H9 (cell line): ENCODE results near the gene SNX15. TPM values are rescaled to one million over a fixed set of nuclear protein-coding genes. Genes with fewer than 3 reads are reported as not detected.

ENCODE experiments used
- DNase-seq: peaks from one replicate; pipeline ENCODE4 v3.0.0-alpha.2; 2017
- H2AFZ ChIP-seq: one replicate; pipeline ENCODE4 v1.6.1; 2013; ENCODE audit warnings: mild to moderate bottlenecking, low read length, control low read depth, moderate library complexity
- H2AK5ac ChIP-seq: 2 replicates; pipeline ENCODE4 v1.6.1; 2013; ENCODE audit warnings: low read length, control low read depth, mixed read lengths; ENCODE audit not compliant: insufficient read length
- H2BK120ac ChIP-seq: one replicate; pipeline ENCODE4 v1.6.1; 2013; ENCODE audit warnings: low read depth, mild to moderate bottlenecking, low read length, control low read depth, inconsistent platforms; ENCODE audit not compliant: poor library complexity, severe bottlenecking
- H2BK12ac ChIP-seq: 2 replicates; pipeline ENCODE4 v1.6.1; 2013; ENCODE audit warnings: low read length, control low read depth, mixed read lengths, low read depth; ENCODE audit not compliant: insufficient read length
- H2BK15ac ChIP-seq: 2 replicates; pipeline ENCODE4 v1.6.1; 2013; ENCODE audit warnings: low read depth, low read length, control low read depth
- H2BK20ac ChIP-seq: one replicate; pipeline ENCODE4 v1.6.1; 2013; ENCODE audit warnings: low read depth, mild to moderate bottlenecking, low read length, control low read depth, inconsistent platforms; ENCODE audit not compliant: poor library complexity, severe bottlenecking
- H2BK5ac ChIP-seq: 2 replicates; pipeline ENCODE4 v1.6.1; 2013; ENCODE audit warnings: low read length, control low read depth, mixed read lengths; ENCODE audit not compliant: insufficient read length
- H3K14ac ChIP-seq: 2 replicates; pipeline ENCODE4 v1.6.1; 2013; ENCODE audit warnings: low read length, control low read depth; ENCODE audit not compliant: insufficient read depth
- H3K18ac ChIP-seq: 2 replicates; pipeline ENCODE4 v1.6.1; 2013; ENCODE audit warnings: low read depth, mild to moderate bottlenecking, mixed read lengths, low read length, control low read depth; ENCODE audit not compliant: insufficient read length
- H3K23ac ChIP-seq: 2 replicates; pipeline ENCODE4 v1.6.1; 2013; ENCODE audit warnings: low read length, control low read depth, mixed read lengths, low read depth; ENCODE audit not compliant: insufficient read length
- H3K23me2 ChIP-seq: 2 replicates; pipeline ENCODE4 v1.6.1; 2013; ENCODE audit warnings: low read depth, mild to moderate bottlenecking, mixed read lengths, low read length, control low read depth; ENCODE audit not compliant: insufficient read length, poor library complexity, severe bottlenecking
- H3K27ac ChIP-seq: 2 replicates; pipeline ENCODE4 v1.5.1; 2013; ENCODE audit warnings: low read length, control low read depth, mixed read lengths, low read depth; ENCODE audit not compliant: insufficient read length
- H3K27me3 ChIP-seq: 2 replicates; pipeline ENCODE4 v1.6.1; 2013; ENCODE audit warnings: low read length, control low read depth, inconsistent platforms; ENCODE audit not compliant: insufficient read depth
- H3K4ac ChIP-seq: 2 replicates; pipeline ENCODE4 v1.6.1; 2013; ENCODE audit warnings: low read depth, mild to moderate bottlenecking, control low read depth, inconsistent platforms, low read length, moderate library complexity
- H3K4me1 ChIP-seq: 2 replicates; pipeline ENCODE4 v1.6.1; 2013; ENCODE audit warnings: low read length, control low read depth, inconsistent platforms; ENCODE audit not compliant: insufficient read depth
- H3K4me2 ChIP-seq: 2 replicates; pipeline ENCODE4 v1.6.1; 2013; ENCODE audit warnings: low read length, control low read depth, mixed read lengths; ENCODE audit not compliant: insufficient read length, insufficient read depth
- H3K56ac ChIP-seq: 2 replicates; pipeline ENCODE4 v1.6.1; 2013; ENCODE audit warnings: low read depth, mild to moderate bottlenecking, mixed read lengths, low read length, control low read depth; ENCODE audit not compliant: insufficient read length
- H3K79me1 ChIP-seq: 2 replicates; pipeline ENCODE4 v1.6.1; 2013; ENCODE audit warnings: low read depth, mild to moderate bottlenecking, moderate library complexity, low read length, control low read depth, inconsistent platforms; ENCODE audit not compliant: insufficient read depth, poor library complexity, severe bottlenecking
- H3K79me2 ChIP-seq: 2 replicates; pipeline ENCODE4 v1.6.1; 2013; ENCODE audit warnings: low read length, control low read depth, inconsistent platforms; ENCODE audit not compliant: insufficient read depth
- H3K9ac ChIP-seq: 2 replicates; pipeline ENCODE4 v1.6.1; 2013; ENCODE audit warnings: low read length, control low read depth, mixed read lengths; ENCODE audit not compliant: insufficient read length; ENCODE audit errors: extremely low read depth
- H3K9me3 ChIP-seq: one replicate; pipeline ENCODE4 v1.6.1; 2013; ENCODE audit warnings: low read depth, low read length, inconsistent platforms; ENCODE audit not compliant: control insufficient read depth
- H3T11ph ChIP-seq: one replicate; pipeline ENCODE4 v1.6.1; 2013; ENCODE audit warnings: mild to moderate bottlenecking, low read length, control low read depth, inconsistent platforms
- H4K20me1 ChIP-seq: one replicate; pipeline ENCODE4 v1.6.1; 2013; ENCODE audit not compliant: control insufficient read depth, insufficient read length, insufficient read depth
- H4K5ac ChIP-seq: 2 replicates; pipeline ENCODE4 v1.6.1; 2013; ENCODE audit warnings: low read depth, mild to moderate bottlenecking, mixed read lengths, low read length, control low read depth; ENCODE audit not compliant: insufficient read length
- H4K8ac ChIP-seq: replicated peaks from 2 replicates; pipeline ENCODE4 v1.6.1; 2013; ENCODE audit warnings: low read length, control low read depth, mixed read lengths, low read depth; ENCODE audit not compliant: insufficient read length
- H4K91ac ChIP-seq: 2 replicates; pipeline ENCODE4 v1.6.1; 2013; ENCODE audit warnings: low read depth, mild to moderate bottlenecking, moderate library complexity, mixed read lengths, low read length, control low read depth; ENCODE audit not compliant: insufficient read length
- H3K27ac Mint-ChIP-seq, 3 experiments: 2 replicates in 2 of 3; 3 replicates in 1 of 3; pipeline ENCODE4 v1.8.0; 2020 to 2021; ENCODE audit warnings: mixed read lengths in 3 of 3, mild to moderate bottlenecking in 1 of 3, moderate library complexity in 1 of 3
- H3K27me3 Mint-ChIP-seq: 2 replicates; pipeline ENCODE4 v1.8.0; 2021; ENCODE audit warnings: low read depth, mild to moderate bottlenecking, moderate library complexity, mixed read lengths
- H3K36me3 Mint-ChIP-seq, 3 experiments: 2 replicates in 2 of 3; 3 replicates in 1 of 3; pipeline ENCODE4 v1.8.0; 2020 to 2021; ENCODE audit warnings: low read depth in 3 of 3, mixed read lengths in 3 of 3; ENCODE audit not compliant: insufficient read depth in 1 of 3
- H3K4me1 Mint-ChIP-seq, 2 experiments: 2 replicates each; pipeline ENCODE4 v1.8.0; 2020; ENCODE audit warnings: mixed read lengths in 2 of 2
- H3K4me3 Mint-ChIP-seq, 2 experiments: 2 replicates in 1 of 2; 3 replicates in 1 of 2; pipeline ENCODE4 v1.8.0; 2020 to 2021; ENCODE audit warnings: mild to moderate bottlenecking in 2 of 2, mixed read lengths in 2 of 2, moderate library complexity in 1 of 2
- H3K9me3 Mint-ChIP-seq, 2 experiments: 2 replicates in 1 of 2; 3 replicates in 1 of 2; pipeline ENCODE4 v1.8.0; 2020; ENCODE audit warnings: mild to moderate bottlenecking in 2 of 2, mixed read lengths in 2 of 2, moderate library complexity in 1 of 2
- WGBS: extraction: QIAGEN DNeasy Blood & Tissue Kit; methylation state at CpG from one replicate; pipeline ENCODE4 v1.1.7; 2013; ENCODE audit warnings: missing lambda C conversion rate, low lambda C conversion rate, mixed read lengths; ENCODE audit not compliant: insufficient read length; ENCODE audit errors: extremely low coverage; 5-methylcytosine and 5-hydroxymethylcytosine counted together
- total RNA-seq: library from RNA; stranded (reverse); gene quantifications from 2 replicates; pipeline ENCODE4 v1.2.1, GENCODE V29; 2021
- TF ChIP-seq, protein P1 (sequence below): fragments of 200-600 bp; sonication (generic); conservative IDR thresholded peaks from 3 replicates; pipeline ENCODE4 v1.8.0; 2021; ENCODE audit warnings: antibody characterized with exemption, mild to moderate bottlenecking

Gene SNX15
- total RNA-seq, 1 experiment from 2014 or later: 24.3 TPM

DNA sequence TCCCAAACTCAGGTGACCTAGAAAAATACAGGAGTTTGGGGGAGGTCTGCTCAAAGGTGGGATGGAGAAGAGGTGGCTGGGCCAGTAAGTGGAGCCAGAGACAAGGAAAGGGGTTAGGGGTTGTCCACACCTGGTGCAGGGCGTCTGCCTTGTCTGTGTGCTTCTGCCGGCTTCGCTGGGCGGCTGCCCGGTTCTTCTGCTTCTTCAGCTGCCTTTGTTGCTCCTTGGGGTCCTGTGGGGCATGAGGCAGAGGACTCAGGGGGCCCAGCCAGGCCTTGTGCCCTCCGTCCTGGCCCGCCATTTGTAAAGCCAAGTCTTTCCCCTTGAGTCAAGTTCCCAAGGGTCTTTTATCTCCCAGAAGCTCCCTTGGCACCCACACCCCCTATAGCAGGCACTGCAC is 32.9 kb upstream of the SNX15 start:
- Histone ChIP-seq H2BK20ac (no peak overlapping the region), H3K27me3 (no peaks in the 10 kb centered on the region), H3K9me3 (no peaks in the 10 kb centered on the region), H2BK5ac (no peak overlapping the region), H3K23me2 (no peaks in the 10 kb centered on the region), H2BK15ac (no peak overlapping the region), H3K4ac (no peak overlapping the region), H3K27ac (no peak overlapping the region), H3K79me2 (no peaks in the 10 kb centered on the region), H4K91ac (no peak overlapping the region), H3K9ac (no peak overlapping the region), H3K4me1 (peaks cover 4% of the 10 kb centered on the region; the same call in 1 of the 2 replicates), H4K20me1 (no peaks in the 10 kb centered on the region), H2BK120ac (no peak overlapping the region), H3K4me2 (no peak overlapping the region), H4K5ac (no peak overlapping the region), H3K79me1 (no peaks in the 10 kb centered on the region), H2AFZ (no peak overlapping the region), H2BK12ac (no peak overlapping the region), H3K18ac (no peak overlapping the region), H3T11ph (no peak overlapping the region), H3K23ac (no peak overlapping the region), H3K56ac (no peak overlapping the region), H4K8ac (no peak overlapping the region), H3K14ac (no peak overlapping the region), H2AK5ac (no peak overlapping the region)
- Mint-ChIP-seq H3K27ac (no peak overlapping the region), H3K4me1 (peaks cover 17 to 21% of the 10 kb centered on the region in 2 experiments), H3K36me3 (no peaks in the 10 kb centered on the region), H3K4me3 (no peak overlapping the region; a peak in 1 of 5 replicates), H3K9me3 (no peaks in the 10 kb centered on the region), H3K27me3 (no peaks in the 10 kb centered on the region; the same call in 1 of the 2 replicates)
- DNase-seq: no peak
- TF ChIP-seq, protein P1, sequence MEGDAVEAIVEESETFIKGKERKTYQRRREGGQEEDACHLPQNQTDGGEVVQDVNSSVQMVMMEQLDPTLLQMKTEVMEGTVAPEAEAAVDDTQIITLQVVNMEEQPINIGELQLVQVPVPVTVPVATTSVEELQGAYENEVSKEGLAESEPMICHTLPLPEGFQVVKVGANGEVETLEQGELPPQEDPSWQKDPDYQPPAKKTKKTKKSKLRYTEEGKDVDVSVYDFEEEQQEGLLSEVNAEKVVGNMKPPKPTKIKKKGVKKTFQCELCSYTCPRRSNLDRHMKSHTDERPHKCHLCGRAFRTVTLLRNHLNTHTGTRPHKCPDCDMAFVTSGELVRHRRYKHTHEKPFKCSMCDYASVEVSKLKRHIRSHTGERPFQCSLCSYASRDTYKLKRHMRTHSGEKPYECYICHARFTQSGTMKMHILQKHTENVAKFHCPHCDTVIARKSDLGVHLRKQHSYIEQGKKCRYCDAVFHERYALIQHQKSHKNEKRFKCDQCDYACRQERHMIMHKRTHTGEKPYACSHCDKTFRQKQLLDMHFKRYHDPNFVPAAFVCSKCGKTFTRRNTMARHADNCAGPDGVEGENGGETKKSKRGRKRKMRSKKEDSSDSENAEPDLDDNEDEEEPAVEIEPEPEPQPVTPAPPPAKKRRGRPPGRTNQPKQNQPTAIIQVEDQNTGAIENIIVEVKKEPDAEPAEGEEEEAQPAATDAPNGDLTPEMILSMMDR: no peak
- WGBS: no CpG with 5 or more reads among the region's 7 CpGs
